Measurements from ENCODE around the gene DCAF8L1.
"Not testable (repeated sequence)": the region's sequence is repeated elsewhere in the genome, so short reads cannot be mapped to it uniquely, and the experiment has no call there.

The DCAF8L1 gene

GRCh38 chrX:27981349-27981748 is at the start of gene DCAF8L1:
DCAF8L1 (minus strand) TSS chrX:27981449; CDS start chrX:27981334, 115 bp downstream.
- Mint-ChIP-seq H3K4me1 (ENCODE audit: low read depth) (no peaks in the 10 kb centered on the region), H3K27me3 (no peaks in the 10 kb centered on the region), H3K36me3 (no peaks in the 10 kb centered on the region), H3K27ac (no peak within 1 kb of the TSS), H3K9me3 (ENCODE audit: low read depth) (peaks cover 6% of the 10 kb centered on the region), H3K4me3 (no peak within 1 kb of the TSS)

GRCh38 chrX:28022371-28022770 is 41.1 kb upstream of the DCAF8L1 start:
- H3K27me3 Mint-ChIP-seq = no peaks in the 10 kb centered on the region
- no peaks in the 10 kb centered on the region for H3K4me1 Mint-ChIP-seq (ENCODE audit: low read depth)
- peaks cover 3% of the 10 kb centered on the region for H3K9me3 Mint-ChIP-seq (ENCODE audit: low read depth)
- H3K4me3 Mint-ChIP-seq = no peak overlapping the region
- H3K27ac Mint-ChIP-seq = no peak overlapping the region
- no peaks in the 10 kb centered on the region for H3K36me3 Mint-ChIP-seq

- Mint-ChIP-seq H3K36me3 (no peaks in the 10 kb centered on the region), H3K4me3 (no peak overlapping the region), H3K9me3 (ENCODE audit: low read depth) (no peaks in the 10 kb centered on the region), H3K27ac (no peak overlapping the region), H3K4me1 (ENCODE audit: low read depth) (no peaks in the 10 kb centered on the region), H3K27me3 (no peaks in the 10 kb centered on the region)
Measured at GRCh38 chrX:28016823-28017222, 35.6 kb upstream of the DCAF8L1 start.

GRCh38 chrX:28015993-28016392 is 34.7 kb upstream of the DCAF8L1 start:
- no peaks in the 10 kb centered on the region for H3K9me3 Mint-ChIP-seq (ENCODE audit: low read depth)
- H3K36me3 Mint-ChIP-seq = no peaks in the 10 kb centered on the region
- no peaks in the 10 kb centered on the region for H3K27me3 Mint-ChIP-seq
- no peaks in the 10 kb centered on the region for H3K4me1 Mint-ChIP-seq (ENCODE audit: low read depth)
- no peak overlapping the region for H3K4me3 Mint-ChIP-seq
- H3K27ac Mint-ChIP-seq = no peak overlapping the region

GRCh38 chrX:28010875-28011274 is 29.6 kb upstream of the DCAF8L1 start:
- Mint-ChIP-seq H3K4me1 (ENCODE audit: low read depth) (no peaks in the 10 kb centered on the region), H3K27ac (no peak overlapping the region), H3K9me3 (ENCODE audit: low read depth) (no peaks in the 10 kb centered on the region), H3K27me3 (no peaks in the 10 kb centered on the region), H3K36me3 (no peaks in the 10 kb centered on the region), H3K4me3 (no peak overlapping the region)

- no peaks in the 10 kb centered on the region for H3K4me1 Mint-ChIP-seq (ENCODE audit: low read depth)
Measured at GRCh38 chrX:27998666-27999065, 17.4 kb upstream of the DCAF8L1 start.

GRCh38 chrX:27997622-27998021 is 16.4 kb upstream of the DCAF8L1 start:
- H3K36me3 Mint-ChIP-seq = no peaks in the 10 kb centered on the region
- H3K4me1 Mint-ChIP-seq (ENCODE audit: low read depth) = no peaks in the 10 kb centered on the region
- H3K27ac Mint-ChIP-seq = no peak overlapping the region
- no peaks in the 10 kb centered on the region for H3K27me3 Mint-ChIP-seq
- H3K9me3 Mint-ChIP-seq (ENCODE audit: low read depth) = no peaks in the 10 kb centered on the region
- H3K4me3 Mint-ChIP-seq = no peak overlapping the region

More at GRCh38 chrX:27998666-27999065, 17.4 kb upstream of the DCAF8L1 start:
- H3K4me3 Mint-ChIP-seq = no peak overlapping the region
- H3K27me3 Mint-ChIP-seq = no peaks in the 10 kb centered on the region
- H3K27ac Mint-ChIP-seq = no peak overlapping the region
- H3K36me3 Mint-ChIP-seq = no peaks in the 10 kb centered on the region
- no peaks in the 10 kb centered on the region for H3K9me3 Mint-ChIP-seq (ENCODE audit: low read depth)

GRCh38 chrX:27996132-27996531 is 14.9 kb upstream of the DCAF8L1 start:
- H3K27ac Mint-ChIP-seq = no peak overlapping the region
- H3K36me3 Mint-ChIP-seq = no peaks in the 10 kb centered on the region
- H3K4me1 Mint-ChIP-seq (ENCODE audit: low read depth) = no peaks in the 10 kb centered on the region

GRCh38 chrX:27995611-27996010 is 14.4 kb upstream of the DCAF8L1 start:
- Mint-ChIP-seq H3K27ac (no peak overlapping the region), H3K36me3 (no peaks in the 10 kb centered on the region)

More at GRCh38 chrX:27996132-27996531, 14.9 kb upstream of the DCAF8L1 start:
- no peaks in the 10 kb centered on the region for H3K9me3 Mint-ChIP-seq (ENCODE audit: low read depth)
- H3K27me3 Mint-ChIP-seq = no peaks in the 10 kb centered on the region
- no peak overlapping the region for H3K4me3 Mint-ChIP-seq

GRCh38 chrX:27987862-27988646 is 6.8 kb upstream of the DCAF8L1 start:
- Mint-ChIP-seq H3K27me3 (no peaks in the 10 kb centered on the region), H3K4me3 (no peak overlapping the region), H3K9me3 (ENCODE audit: low read depth) (no peaks in the 10 kb centered on the region), H3K4me1 (ENCODE audit: low read depth) (no peaks in the 10 kb centered on the region), H3K27ac (no peak overlapping the region), H3K36me3 (no peaks in the 10 kb centered on the region)

More at GRCh38 chrX:27995611-27996010, 14.4 kb upstream of the DCAF8L1 start:
- H3K4me1 Mint-ChIP-seq (ENCODE audit: low read depth) = no peaks in the 10 kb centered on the region
- no peak overlapping the region for H3K4me3 Mint-ChIP-seq
- H3K9me3 Mint-ChIP-seq (ENCODE audit: low read depth) = no peaks in the 10 kb centered on the region
- H3K27me3 Mint-ChIP-seq = no peaks in the 10 kb centered on the region

GRCh38 chrX:27976934-27977333 is 4.3 kb downstream of the DCAF8L1 start:
- H3K36me3 Mint-ChIP-seq; H3K9me3 Mint-ChIP-seq (ENCODE audit: low read depth); H3K4me1 Mint-ChIP-seq (ENCODE audit: low read depth); H3K27ac Mint-ChIP-seq; H3K27me3 Mint-ChIP-seq; H3K4me3 Mint-ChIP-seq: not testable (repeated sequence)

GRCh38 chrX:27976284-27976683 is 5.0 kb downstream of the DCAF8L1 start:
- Mint-ChIP-seq H3K4me3 (no peak overlapping the region), H3K36me3 (no peaks in the 10 kb centered on the region), H3K27me3 (no peaks in the 10 kb centered on the region), H3K27ac (no peak overlapping the region), H3K9me3 (ENCODE audit: low read depth) (peaks cover 6% of the 10 kb centered on the region), H3K4me1 (ENCODE audit: low read depth) (no peaks in the 10 kb centered on the region)

GRCh38 chrX:27968878-27969277 is 12.4 kb downstream of the DCAF8L1 start:
- H3K36me3 Mint-ChIP-seq = no peaks in the 10 kb centered on the region
- H3K4me3 Mint-ChIP-seq = no peak overlapping the region
- H3K27ac Mint-ChIP-seq = no peak overlapping the region
- H3K27me3 Mint-ChIP-seq = no peaks in the 10 kb centered on the region
- no peaks in the 10 kb centered on the region for H3K4me1 Mint-ChIP-seq (ENCODE audit: low read depth)
- H3K9me3 Mint-ChIP-seq (ENCODE audit: low read depth) = no peaks in the 10 kb centered on the region

GRCh38 chrX:27968352-27968751 is 12.9 kb downstream of the DCAF8L1 start:
- H3K9me3 Mint-ChIP-seq (ENCODE audit: low read depth) = no peaks in the 10 kb centered on the region
- H3K36me3 Mint-ChIP-seq = no peaks in the 10 kb centered on the region
- H3K27ac Mint-ChIP-seq = no peak overlapping the region
- no peaks in the 10 kb centered on the region for H3K4me1 Mint-ChIP-seq (ENCODE audit: low read depth)
- no peak overlapping the region for H3K4me3 Mint-ChIP-seq
- no peaks in the 10 kb centered on the region for H3K27me3 Mint-ChIP-seq

GRCh38 chrX:27966955-27967354 is 14.3 kb downstream of the DCAF8L1 start:
- H3K4me3 Mint-ChIP-seq = no peak overlapping the region
- no peak overlapping the region for H3K27ac Mint-ChIP-seq
- no peaks in the 10 kb centered on the region for H3K9me3 Mint-ChIP-seq (ENCODE audit: low read depth)
- H3K4me1 Mint-ChIP-seq (ENCODE audit: low read depth) = no peaks in the 10 kb centered on the region
- no peaks in the 10 kb centered on the region for H3K36me3 Mint-ChIP-seq
- no peaks in the 10 kb centered on the region for H3K27me3 Mint-ChIP-seq

- Mint-ChIP-seq H3K4me3 (no peak overlapping the region), H3K27ac (no peak overlapping the region), H3K36me3 (no peaks in the 10 kb centered on the region), H3K4me1 (ENCODE audit: low read depth) (no peaks in the 10 kb centered on the region), H3K9me3 (ENCODE audit: low read depth) (no peaks in the 10 kb centered on the region), H3K27me3 (no peaks in the 10 kb centered on the region)
Measured at GRCh38 chrX:27966492-27966891, 14.8 kb downstream of the DCAF8L1 start.

All from activated naive CD8-positive, alpha-beta T cell (primary cell).